ENCODE measurements around the gene AAR2.

AAR2 gene

DNA sequence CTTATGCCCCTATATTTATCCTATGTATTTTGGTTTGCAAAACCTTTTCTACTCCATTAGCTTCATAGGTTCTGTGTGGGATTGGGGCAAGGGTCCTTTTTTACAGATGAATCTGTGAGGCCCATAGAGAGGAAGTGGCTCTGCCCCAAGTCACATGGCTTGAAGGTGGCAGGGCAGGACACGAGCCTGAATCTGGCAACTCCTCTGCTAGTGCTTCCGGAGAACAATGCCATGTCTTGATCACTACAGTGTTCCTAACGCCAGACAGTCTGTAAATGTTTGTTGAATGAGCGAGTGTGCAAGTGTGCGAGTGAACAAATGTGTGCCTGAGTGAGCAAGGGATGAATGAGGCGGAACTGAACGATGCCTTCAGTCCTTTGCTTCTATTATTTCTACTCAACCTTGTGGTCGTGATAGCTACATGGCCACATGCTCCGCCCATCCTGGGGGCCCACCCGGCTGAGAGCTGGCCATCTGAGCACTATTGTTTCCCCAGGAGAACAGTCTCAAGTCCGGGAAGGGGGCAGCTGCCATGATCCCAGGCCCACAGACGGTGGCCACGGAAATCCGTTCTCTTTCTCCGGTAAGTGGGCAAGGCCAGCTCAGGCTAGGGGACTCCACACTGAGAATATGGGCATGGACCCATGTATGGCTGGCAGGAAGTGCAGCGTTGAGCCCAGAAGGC lies 17.8 kb upstream of the AAR2 start:
- no peak for DNase-seq

DNA sequence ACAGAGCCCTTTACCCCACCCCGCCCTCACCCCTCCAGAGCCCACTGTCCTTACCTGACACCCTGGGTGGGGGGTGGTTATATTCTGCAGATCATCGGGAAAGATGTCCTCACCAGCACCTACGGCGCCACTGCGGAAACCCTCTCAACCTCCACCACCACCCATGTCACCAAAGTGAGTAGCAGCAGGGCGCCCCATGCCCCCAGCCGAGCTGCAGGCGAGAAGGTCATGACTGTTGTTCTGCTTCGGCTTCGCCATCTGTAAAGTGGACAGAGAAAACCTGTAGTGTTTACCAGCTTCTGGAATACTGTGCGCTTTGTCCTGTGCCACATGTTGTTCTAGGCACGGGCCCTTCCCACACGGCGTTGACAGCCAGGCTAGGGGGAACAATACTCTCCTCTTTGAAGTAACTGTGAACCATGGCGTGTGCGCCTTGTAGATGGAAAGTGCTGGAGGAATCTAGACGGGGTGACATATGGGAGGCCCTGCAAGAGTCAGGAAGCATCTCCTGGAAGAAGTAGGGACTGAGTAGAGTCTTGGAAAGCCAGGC lies 16.5 kb upstream of the AAR2 start:
- no peak for DNase-seq

DNA sequence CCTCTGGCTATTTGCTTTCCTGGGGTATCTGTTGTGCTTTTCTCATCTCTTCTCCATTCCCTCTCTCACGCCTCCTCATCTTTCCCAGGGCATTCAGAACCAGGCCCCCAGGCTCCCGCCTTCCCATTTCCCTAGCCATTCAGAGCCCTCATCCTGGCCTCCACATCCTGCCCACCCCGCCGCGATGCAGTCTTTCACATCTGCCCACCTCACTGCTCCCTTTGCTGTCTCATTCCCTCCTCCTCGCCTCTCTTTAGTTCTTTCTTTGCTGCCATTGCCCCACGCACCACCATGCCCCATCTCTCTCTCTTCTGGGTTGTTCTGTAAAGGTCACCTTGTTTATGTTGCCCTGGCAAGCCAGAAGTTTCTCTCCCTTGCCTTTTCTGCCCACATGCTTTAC lies 10.6 kb upstream of the AAR2 start:
- DNase-seq, result no peak

DNA sequence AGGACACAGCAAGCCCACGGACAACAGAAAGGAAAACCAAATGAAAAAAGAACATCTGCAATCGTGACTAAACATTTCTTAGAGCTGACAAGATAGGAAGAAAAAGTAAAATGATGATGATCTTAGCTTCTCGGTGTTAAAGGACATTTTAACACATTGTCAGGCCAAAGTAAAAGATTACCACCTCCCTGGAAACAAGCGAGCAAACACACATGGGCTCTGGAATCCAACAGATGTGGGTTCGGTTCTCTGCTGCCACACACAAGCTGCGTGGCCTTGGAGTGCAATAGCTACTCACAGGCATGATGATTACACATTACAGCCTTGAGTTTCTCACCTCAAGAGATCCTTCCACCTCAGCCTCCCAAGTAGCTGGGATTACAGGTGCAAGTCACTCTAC lies 7.5 kb upstream of the AAR2 start:
- no peak for DNase-seq

DNA sequence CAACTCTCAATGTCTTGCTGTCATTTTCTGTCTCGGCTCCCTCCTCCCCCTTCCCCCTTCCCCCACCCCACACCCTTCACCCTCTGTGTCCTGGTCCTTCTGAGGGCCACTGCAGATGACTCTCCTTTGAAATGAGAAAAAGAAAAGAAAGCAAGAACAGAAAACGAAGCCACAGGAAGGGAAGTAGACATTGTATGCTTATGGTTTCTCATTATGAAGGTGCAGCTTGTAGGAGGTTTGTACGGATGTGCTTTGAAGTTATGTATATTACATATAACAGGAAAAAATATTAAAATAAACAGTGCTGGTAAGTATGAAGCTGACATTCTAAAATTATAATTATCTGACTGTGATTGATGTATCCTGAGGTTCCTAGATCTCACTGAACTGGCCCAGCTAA lies 6.3 kb upstream of the AAR2 start:
- DNase-seq, result no peak

DNA sequence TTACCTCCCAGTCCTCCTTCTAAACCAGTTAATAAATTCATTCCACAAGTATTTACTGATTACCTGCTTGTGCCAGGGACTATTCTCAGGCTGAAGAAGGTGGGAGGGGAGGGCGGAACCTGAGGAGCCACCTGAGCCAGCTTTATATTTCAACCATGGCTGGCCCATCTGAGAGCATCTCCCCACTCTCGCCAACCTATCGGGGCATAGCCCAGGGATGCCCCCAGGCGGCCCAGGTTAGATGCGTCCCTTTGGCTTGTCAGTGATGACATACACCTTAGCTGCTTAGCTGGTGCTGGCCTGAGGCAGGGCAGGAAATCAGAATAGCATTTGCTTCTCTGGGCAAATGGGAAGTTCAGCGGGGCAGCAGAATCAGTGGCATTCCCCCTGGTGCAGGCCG lies 4.9 kb upstream of the AAR2 start:
- no peak for DNase-seq

DNA sequence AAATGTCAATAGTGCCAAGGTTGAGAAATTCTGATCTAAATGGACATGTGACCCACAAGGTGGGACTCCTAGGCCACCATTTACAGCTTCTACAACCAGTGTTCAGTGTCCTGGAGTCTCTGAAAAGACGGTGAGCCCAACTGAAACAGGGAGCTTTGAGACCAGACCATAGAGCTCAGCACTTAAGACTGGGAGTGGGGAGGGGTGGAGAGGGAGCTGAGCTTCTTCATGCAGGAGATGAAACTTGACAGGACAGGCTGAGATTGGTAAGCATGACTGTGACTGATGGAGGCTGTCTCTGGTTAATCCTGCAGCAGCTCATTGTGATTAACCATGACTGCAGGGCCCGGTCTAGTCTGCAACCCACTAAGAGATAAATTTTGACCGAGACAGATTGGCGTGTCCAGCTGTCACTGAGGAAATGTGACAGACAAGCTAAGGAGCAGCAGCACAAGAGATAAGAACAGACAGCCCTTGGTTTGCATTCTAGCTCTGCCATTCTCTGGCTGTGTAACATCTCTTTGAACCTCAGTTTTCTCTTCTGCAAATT lies 1.4 kb upstream of the AAR2 start:
- DNase-seq, result no peak

DNA sequence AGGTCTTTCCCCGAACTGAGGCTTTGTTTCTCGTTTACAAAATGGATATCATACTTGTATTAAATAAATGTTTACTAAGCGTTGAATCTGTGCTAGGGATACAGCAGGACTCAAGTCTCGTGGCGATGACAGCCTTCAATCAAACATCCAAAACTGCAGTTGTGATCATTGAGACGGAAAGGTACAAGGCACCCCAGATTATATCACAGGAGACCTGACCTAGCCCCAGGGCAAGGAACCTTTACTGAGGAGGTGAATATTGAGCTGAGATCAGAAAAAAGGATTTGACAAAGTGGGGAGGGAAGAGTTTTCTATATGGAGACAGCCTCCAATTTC lies 476 bp downstream of the AAR2 start:
- DNase-seq, result no peak

DNA sequence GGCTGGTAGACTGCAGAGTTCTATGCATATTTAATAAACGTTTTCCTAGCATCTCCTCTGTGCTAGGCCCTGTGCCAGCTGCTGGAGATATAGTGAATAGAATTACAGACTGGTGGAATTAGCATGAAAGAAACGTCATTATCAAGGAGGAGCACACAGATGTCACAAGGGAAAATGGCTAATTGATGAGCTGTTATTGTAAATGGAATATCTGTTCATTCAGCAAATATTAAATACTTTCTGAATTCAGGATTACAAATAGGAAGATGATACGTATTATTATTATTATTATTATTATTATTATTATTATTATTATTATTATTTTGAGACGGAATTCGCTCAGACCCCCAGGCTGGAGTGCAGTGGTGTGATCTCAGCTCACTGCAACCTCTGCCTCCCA lies 1.2 kb downstream of the AAR2 start:
- no peak for DNase-seq

DNA sequence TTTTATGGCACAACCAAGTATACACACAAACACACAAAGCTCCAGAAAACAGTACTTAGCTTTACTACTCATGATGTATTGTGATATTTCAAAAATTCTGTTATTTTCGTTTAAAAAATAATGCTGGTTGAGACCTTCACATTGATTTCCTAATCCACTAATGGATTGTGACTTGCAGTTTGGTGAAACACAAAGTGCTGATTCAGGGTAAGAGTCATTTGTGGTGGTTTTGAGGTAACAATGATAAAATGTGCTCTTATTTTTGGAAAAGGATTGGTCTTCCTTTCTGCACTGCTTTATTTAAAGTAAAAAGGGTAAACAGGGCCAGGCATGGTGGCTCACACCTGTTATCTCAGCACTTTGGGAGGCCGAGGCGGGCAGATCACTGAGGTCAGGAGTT lies 1.9 kb downstream of the AAR2 start:
- DNase-seq, result no peak

DNA sequence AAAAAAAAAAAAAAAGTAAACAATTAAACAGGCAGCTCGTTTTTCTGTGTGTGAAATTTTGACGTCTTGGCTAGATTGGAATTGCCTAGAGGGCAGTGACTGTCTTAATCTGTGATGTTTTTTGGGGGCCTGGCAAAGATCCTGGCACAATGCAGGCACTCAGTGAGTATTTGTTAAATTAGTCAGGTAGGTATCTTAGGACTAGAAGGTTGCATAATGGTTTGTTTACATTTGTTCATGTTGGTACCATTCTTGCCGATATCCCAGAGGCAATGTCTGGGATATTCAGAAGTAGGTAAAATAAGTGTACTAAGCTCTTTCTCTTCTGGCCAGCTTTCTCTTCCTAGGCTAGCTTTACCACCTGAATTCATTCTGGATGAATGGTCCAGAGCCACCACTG lies 2.5 kb downstream of the AAR2 start:
- no peak for DNase-seq

DNA sequence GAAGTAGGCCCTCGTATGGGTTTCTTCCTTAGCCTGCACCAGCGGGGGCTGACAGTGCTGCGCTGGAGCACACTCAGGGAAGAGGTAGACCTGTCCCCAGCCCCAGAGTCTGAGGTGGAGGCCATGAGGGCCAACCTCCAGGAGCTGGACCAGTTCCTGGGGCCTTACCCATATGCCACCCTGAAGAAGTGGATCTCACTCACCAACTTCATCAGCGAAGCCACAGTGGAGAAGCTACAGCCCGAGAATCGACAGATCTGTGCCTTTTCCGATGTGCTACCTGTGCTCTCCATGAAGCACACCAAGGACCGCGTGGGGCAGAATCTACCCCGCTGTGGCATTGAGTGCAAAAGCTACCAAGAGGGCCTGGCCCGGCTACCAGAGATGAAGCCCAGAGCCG lies 3.8 kb downstream of the AAR2 start:
- no peak for DNase-seq

DNA sequence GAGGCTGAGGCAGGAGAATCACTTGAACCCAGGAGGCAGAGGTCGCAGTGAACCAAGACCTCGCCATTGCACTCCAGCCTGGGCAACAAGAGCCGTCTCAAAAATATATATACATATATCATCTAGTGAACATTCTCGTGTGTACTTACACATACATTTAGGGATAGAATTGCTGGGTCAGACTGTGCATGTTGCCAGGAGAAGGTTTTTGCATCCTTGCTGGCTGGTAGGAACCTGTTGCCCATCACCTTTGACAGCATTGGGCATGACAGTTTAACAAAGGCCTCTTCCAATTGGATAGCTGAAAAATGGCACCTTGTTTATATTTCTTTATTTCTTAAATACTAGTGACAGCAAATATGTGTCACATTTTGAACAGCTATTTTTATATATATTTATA lies 5.4 kb downstream of the AAR2 start:
- DNase-seq, result no peak

DNA sequence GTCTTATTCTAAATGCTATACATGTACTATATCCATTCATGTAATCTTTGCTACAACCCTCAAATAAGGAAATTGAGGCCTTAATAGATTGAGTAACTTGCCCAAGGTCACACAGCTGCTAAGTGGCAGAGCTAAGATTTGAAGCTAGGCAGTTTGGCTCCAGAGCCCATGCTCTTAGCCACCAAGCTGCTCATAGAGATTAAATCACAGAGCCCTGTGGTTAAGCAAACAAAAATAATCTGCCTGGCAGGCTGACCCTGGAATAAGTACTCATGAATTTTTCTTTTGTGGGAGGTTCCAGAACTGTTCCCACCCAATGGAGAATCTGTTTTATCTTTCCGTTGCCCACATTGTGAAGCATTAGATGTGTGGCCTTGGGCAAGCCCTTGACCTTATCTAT lies 7.4 kb downstream of the AAR2 start:
- DNase-seq, result no peak

DNA sequence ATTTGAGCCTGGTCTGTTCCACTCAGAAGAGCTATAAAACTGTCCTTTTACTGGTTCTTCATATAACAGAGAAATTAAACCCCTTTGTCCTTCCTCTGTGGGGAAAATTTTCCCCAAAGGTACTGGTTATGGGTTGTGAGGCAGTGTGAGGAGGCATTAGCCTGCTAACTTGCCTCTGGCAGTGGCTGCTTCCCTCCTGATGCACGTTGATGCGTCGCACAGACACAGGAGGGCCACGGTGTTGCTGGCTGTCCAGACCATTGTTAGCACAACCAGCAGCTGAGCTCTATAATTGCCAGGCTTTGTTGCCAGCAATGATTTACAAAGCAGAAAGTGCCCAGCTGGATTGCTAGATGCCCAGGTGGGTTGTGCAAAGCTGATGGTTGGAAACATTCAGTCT lies 10.1 kb downstream of the AAR2 start:
- no peak for DNase-seq

DNA sequence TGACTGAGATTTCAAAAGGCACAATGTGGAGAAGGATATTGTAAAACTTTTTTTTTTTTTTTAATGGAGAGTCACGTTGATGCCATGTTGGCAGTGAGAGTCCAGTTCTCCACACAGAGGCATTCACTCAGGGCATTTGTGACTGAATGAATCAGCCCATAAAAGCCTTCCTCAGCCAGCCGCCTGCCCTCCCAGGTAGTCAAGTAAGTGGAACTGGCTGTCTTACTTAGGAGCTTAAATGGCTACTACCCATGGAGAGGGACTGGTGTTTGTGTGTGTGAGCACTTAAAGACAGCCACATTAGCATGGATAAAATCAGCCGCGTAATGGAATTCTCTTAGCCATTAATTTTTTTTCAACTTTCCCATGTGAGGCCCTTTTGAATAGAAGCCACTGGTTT lies 12.6 kb downstream of the AAR2 start:
- DNase-seq, result no peak

DNA sequence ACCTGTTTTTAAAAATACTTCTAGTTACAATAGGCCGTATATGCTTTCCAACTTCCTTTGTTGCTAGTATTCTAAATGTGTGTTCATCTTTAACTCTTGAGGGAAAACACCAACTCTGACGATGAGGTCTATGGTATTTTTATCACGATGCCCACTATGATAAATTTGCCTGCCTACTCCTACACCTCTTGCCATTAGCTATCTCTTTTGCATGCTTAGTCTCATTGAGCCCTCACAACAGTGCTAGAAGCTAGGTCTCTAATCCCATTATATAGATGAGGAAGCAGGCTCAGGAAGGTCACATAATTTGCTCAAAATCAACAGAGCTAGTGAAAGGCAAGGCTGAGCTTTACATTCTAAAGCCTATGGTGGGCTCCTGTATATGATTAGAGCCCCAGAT lies 13.2 kb downstream of the AAR2 start:
- DNase-seq, result no peak

DNA sequence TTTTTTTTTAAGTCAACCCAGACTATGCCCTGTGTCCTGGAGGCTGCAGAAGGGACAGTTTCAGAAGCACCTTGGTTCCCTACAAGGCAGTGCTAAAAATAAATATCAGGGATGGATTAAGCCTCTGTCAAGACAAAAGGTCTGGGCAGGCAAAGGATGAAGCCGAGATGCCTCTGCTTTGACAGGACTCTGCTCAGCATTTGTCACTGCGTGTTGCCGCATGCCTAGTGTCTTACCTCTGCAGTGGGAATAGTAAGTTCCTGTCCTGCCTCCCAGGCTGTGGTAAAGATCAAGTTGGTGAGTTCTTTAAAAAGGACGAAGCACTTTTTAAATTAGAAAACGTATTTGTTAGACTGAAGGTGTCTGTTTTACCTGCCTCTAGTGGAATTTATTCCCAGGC lies 15.1 kb downstream of the AAR2 start:
- DNase-seq, result no peak

DNA sequence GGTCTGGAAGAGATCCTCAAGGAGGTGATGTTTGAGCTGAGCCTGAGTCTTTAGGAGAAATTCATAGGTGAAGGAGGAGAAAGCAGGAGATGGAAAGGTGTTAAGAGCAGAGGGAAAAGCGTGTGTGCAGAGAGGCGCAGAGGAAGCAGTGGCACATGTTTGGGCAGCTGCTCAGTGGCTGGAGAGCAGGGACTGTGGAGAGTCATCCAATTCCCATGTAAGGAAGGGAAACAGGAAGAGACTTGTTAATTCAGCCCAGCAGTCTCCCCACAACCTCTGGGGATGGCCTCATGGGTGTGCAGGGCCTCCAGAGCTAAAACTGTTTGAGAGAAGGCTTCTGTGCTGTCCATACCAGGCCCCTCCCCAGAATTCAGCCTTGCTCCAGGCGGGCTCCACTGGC lies 16.2 kb downstream of the AAR2 start:
- no peak for DNase-seq

DNA sequence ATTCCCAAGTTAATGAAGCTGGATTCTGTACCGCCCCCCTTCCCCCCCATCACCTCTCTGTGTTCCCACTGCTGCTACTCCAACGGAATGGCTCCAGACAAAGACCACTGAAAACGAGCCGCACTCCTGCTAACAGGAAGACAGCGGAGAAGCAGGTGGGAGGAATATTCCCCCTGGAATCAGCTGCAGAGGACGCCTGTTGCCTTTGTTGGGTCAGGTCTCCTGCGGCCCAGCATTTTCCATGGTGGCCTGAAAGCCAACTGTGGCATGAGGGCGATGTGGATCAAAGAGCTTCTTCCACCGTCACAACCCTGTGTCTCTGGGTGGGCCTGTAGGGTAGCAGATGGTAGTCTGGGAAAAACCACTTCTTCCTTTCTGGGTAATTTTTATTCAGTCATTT lies 16.8 kb downstream of the AAR2 start:
- DNase-seq, result no peak

DNA sequence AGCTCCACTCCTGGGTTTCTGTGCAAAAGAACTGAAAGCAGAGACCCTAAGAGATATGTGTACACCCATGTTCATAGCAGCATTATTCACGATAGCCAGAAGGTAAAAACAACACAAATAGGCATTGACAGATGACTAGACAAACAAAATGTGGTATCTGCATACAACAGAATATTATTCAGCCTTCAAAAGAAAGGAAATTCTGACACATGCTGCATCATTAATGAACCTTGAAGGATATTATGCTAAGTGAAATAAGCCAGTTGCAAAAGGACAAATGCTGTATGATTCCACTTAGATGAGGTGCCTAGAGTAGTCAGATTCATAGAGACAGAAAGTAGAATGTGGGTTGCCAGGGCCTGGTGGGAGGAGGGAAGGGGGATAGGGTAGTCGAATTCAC lies 17.8 kb downstream of the AAR2 start:
- DNase-seq, result no peak

DNA sequence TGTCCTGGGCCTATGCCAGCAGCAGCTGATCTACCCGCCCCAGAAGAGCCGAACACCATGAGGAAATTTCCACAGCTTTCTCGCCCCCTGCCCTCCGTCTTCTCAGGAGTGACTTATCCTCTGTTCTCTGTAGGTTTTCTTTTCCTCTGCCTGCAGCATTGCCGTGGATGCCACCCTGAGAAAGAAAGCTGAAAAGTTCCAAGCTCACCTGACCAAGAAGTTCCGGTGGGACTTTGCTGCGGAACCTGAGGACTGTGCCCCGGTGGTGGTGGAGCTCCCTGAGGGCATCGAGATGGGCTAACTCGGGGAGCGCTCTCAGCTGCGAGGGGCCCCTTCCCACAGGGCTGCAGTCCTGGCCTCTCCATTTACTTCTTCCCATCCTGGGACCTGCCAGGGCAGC lies 19.2 kb downstream of the AAR2 start:
- no peak for DNase-seq

DNA sequence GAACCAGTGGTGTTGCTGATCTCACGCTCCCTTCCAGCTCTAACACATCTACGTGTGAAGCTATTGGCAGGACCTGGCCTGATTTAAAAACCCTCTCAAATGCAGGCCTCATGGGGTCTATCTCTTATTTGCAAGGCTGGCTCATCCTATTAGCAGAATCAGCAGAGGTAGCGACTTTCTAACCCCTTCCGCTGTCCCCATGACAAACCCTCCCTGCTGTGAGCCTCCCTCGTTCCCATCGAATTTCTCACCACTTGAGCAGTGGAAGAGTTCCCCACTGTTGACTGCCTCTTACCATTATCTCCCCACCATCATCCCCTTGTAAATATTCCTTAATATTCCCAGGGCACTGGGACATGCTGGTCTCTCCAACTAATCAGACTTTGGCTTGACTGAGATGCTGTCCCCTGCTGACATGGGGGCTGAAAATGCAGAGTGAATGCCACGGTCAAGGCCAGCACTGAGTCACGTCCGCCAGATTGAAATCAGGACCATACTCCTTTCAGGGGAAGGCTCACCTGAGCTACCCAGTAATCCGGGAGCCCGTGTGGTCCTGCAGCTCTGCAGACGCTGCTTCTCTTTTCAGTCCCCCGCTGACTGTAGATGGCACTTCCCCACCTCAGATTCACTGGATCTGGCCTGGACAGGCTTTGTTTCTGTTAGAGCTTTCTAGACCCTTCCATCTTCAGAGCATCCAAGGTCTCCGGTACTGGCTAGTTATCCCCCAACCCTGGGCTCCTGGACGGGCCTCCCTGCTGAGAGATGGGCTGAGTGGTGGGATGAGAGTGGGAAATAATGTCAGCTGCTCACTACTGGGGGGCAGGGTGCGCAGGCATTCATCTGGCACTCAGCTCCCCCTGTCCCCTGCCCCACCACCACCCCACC lies 23.1 kb downstream of the AAR2 start:
- DNase-seq, result no peak

DNA sequence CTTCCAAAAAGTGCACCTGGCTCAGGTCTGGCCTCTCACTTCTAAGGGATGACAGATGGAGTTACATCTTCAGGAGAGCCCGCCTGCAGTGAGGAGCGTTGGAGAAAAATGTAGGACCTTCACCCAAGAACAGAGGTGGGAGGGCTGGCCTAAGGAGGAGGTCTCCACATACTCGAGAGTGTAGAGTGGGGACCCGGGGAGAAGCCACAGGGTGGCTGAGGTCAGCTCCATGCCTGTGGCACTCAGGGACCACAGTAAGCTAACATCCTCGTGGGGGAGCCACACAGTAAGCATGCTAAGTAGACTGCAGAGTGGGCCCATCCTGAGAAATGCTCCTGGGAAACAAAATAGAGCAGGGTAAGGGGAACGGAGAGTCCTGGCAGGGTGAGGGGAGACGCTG lies 24.0 kb downstream of the AAR2 start:
- no peak for DNase-seq

All from femur (tissue), 1 donor.